Measurements from ENCODE around the gene SAMHD1.

DNA sequence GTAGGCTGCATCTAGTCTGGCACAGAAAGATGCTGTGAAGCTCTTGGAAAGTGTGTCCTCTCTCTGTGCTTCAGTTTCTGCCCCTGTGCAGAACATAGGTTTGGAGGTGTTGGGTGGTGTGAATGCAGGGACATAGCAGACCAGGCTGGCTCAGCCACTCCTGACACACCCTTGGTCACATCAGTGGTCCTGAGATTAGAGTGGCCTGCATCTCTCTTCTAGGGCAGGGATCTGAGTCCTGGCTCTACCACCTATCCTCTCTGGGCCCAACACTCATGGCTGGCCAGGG, 85.7 kb downstream of the SAMHD1 start:
- TF ChIP-seq, protein P1, sequence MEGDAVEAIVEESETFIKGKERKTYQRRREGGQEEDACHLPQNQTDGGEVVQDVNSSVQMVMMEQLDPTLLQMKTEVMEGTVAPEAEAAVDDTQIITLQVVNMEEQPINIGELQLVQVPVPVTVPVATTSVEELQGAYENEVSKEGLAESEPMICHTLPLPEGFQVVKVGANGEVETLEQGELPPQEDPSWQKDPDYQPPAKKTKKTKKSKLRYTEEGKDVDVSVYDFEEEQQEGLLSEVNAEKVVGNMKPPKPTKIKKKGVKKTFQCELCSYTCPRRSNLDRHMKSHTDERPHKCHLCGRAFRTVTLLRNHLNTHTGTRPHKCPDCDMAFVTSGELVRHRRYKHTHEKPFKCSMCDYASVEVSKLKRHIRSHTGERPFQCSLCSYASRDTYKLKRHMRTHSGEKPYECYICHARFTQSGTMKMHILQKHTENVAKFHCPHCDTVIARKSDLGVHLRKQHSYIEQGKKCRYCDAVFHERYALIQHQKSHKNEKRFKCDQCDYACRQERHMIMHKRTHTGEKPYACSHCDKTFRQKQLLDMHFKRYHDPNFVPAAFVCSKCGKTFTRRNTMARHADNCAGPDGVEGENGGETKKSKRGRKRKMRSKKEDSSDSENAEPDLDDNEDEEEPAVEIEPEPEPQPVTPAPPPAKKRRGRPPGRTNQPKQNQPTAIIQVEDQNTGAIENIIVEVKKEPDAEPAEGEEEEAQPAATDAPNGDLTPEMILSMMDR (IDR thresholded peaks at IDR 0.05; ENCODE audit: poor library complexity, severe bottlenecking): no peak
- no peak for TF ChIP-seq RAD21 (conservative IDR thresholded peaks at IDR 0.05)
